Measurements from ENCODE around the gene NOTUM. TPM values are rescaled to one million over a fixed set of nuclear protein-coding genes. Genes with fewer than 3 reads are reported as not detected.

NOTUM gene
- total and polyA plus RNA-seq, 2 donors (not counting 3 experiments of a cell fraction or from before 2014, with no cell fraction given), result not detected

GRCh38 chr17:81976332-81977210 lies 15.6 kb upstream of the NOTUM start:
- Histone ChIP-seq H3K9me1 (replicated peaks; ENCODE audit: control insufficient read depth, extremely low read depth, insufficient read depth, low read length) (no peaks in the 10 kb centered on the region), H3K4me3 (replicated peaks in 1 of 3; ENCODE audit: insufficient read depth in 1 of 3, low read depth in 1 of 3, low read length in 3 of 3) (peak overlapping the region in 2 of 3 experiments; percentile 17 to 61), H2AFZ (ENCODE audit: low read depth, low read length) (peak overlapping the region; percentile 28), H3K4me2 (ENCODE audit: insufficient read depth, low read length) (peak overlapping the region; percentile 19), H4K20me1 (replicated peaks; ENCODE audit: control insufficient read depth, extremely low read depth, insufficient read depth, low read length) (no peaks in the 10 kb centered on the region), H3K79me2 (ENCODE audit: control insufficient read depth, insufficient read depth, low read length) (no peaks in the 10 kb centered on the region), H3K27me3 (ENCODE audit: control insufficient read depth in 2 of 2, insufficient read depth in 2 of 2, low read length in 2 of 2) (no peaks in the 10 kb centered on the region), H3K9me3 (replicated peaks; ENCODE audit: control insufficient read depth, insufficient read depth, low read length) (no peaks in the 10 kb centered on the region), H3K4me1 (ENCODE audit: control insufficient read depth, extremely low read depth, insufficient read depth, low read length) (peaks cover 5% of the 10 kb centered on the region), H3K36me3 (ENCODE audit: control insufficient read depth in 2 of 2, extremely low read depth in 1 of 2, insufficient read depth in 2 of 2, low read length in 2 of 2) (no peaks in the 10 kb centered on the region), H3K27ac (ENCODE audit: insufficient read depth, low read depth, low read length) (no peak overlapping the region), H3K9ac (replicated peaks; ENCODE audit: extremely low read depth, insufficient read depth, low read length) (peak overlapping the region; percentile 92)
- CTCF ChIA-PET, result interaction anchor here (4.1 kb wide), 1 partner anchor 17 kb away, joined by 18 read pairs; the partner anchor contains the start of gene NOTUM
- intact Hi-C loops (cut with micrococcal nuclease) (loop anchor here (5.0 kb wide), 3 partner anchors 39 to 121 kb away; partner anchors contain the start of genes CENPX, FASN, LRRC45 and PYCR1), dilution Hi-C loops (cut with MboI; ENCODE audit: extremely low pct_ligation_motif_present, low sequenced_read_pairs) (no loop called here)
- DNase-seq (ENCODE audit: low read depth, low spot score), result peak; percentile 18
- TSS peak; percentile 65 for BruUV-seq (replicated peaks)
- no peak for TF ChIP-seq POLR2A (IDR thresholded peaks at IDR 0.05; ENCODE audit: low read depth, low read length)
- no peak for TF ChIP-seq EZH2 (IDR thresholded peaks at IDR 0.05; ENCODE audit: borderline replicate concordance, low read depth, low read length, severe bottlenecking)
- TF ChIP-seq GATA2 (IDR thresholded peaks at IDR 0.05; ENCODE audit: insufficient read depth, insufficient read length, low read depth, low read length), result no peak
- no peak for TF ChIP-seq MAX (IDR thresholded peaks at IDR 0.05; ENCODE audit: insufficient read depth, insufficient read length)
- no peak for TF ChIP-seq MYC (IDR thresholded peaks at IDR 0.05; ENCODE audit: low read depth, low read length)
- no peak for TF ChIP-seq JUN (IDR thresholded peaks at IDR 0.05; ENCODE audit: borderline replicate concordance, insufficient read depth, insufficient read length, low read depth)
- TF ChIP-seq FOS (IDR thresholded peaks at IDR 0.05; ENCODE audit: borderline replicate concordance, insufficient read depth, low read length), result no peak
- TF ChIP-seq CTCF (IDR thresholded peaks at IDR 0.05; ENCODE audit: extremely low read depth in 1 of 2, insufficient read depth in 1 of 2, low read depth in 1 of 2, low read length in 2 of 2), result no peak
- TF ChIP-seq POLR2AphosphoS5 (IDR thresholded peaks at IDR 0.05; ENCODE audit: insufficient read depth, low read depth, low read length), result no peak
- peak; percentile 65 for FAIRE-seq
- POLR2A ChIA-PET, result no interaction called here

All from endothelial cell of umbilical vein (primary cell).